NCI-H446 (cell line): Measurements from ENCODE around the gene RTRAF.
A peak's percentile ranks its signal among the peaks of the same experiment; 100 is the strongest.

Source experiments
- DNase-seq, 2 experiments: peaks; one replicate each; lab custom pipeline; 2025; lab: John Stamatoyannopoulos, UW

The RTRAF gene

GRCh38 chr14:51989293-51990234 is at the start of gene RTRAF:
TSS of gene RTRAF (plus strand) at chr14:51989546. CDS start at chr14:51989640, 94 bp downstream.
- DNase-seq, result peak; percentile 76 to 94

- no peak for DNase-seq
Measured at GRCh38 chr14:51939755-51940301, 49.5 kb upstream of the RTRAF start.

- no peak for DNase-seq
Measured at GRCh38 chr14:51942971-51943370, 46.4 kb upstream of the RTRAF start.

- no peak for DNase-seq
Measured at GRCh38 chr14:51950007-51950406, 39.3 kb upstream of the RTRAF start.

- DNase-seq, result no peak
Measured at GRCh38 chr14:51951656-51952055, 37.7 kb upstream of the RTRAF start.

- no peak for DNase-seq
Measured at GRCh38 chr14:51954031-51954430, 35.3 kb upstream of the RTRAF start.

- DNase-seq, result no peak
Measured at GRCh38 chr14:51954657-51955056, 34.7 kb upstream of the RTRAF start.

GRCh38 chr14:51957950-51958349 is 31.4 kb upstream of the RTRAF start:
- DNase-seq, result peak in 1 of 2 experiments; percentile 6

DNA sequence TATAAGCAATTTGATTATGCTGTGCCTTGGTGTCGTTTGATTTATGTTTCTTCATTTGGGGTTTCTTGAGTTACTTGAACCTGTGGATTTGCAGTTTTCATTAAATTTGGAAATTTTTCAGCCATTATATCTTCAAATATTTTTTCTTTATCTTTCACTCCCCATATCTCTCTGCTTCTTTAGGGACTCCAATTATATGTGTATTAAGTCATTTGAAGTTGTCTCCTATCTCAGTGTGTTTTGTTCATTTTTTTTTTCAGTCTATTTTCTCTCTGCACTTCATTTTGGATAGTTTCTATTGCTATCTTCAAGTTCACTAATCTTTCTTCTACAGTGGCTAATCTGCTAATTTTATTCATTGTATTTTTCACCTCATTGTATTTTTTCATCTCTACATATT is 29.4 kb upstream of the RTRAF start:
- no peak for DNase-seq

- DNase-seq, result no peak
Measured at GRCh38 chr14:51960866-51961265, 28.5 kb upstream of the RTRAF start.

DNA sequence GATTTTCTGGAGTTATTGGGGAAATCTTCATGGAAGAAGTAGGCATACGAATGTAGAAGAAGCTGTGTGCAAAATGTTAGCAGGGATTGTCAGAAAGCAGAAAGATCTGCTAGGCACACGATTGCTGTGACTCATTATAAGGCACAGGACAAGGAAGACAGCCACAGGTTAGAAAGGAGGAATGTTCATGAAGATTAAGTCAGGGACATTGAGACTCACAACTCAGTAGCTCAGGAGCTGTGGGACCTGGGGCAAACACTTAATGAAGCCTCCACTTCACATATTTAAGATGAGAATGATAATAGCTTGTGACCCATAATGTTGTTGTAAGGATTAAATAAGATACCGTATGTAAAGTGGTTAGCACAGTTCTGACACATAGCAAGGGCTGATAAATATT is 26.6 kb upstream of the RTRAF start:
- DNase-seq, result no peak

DNA sequence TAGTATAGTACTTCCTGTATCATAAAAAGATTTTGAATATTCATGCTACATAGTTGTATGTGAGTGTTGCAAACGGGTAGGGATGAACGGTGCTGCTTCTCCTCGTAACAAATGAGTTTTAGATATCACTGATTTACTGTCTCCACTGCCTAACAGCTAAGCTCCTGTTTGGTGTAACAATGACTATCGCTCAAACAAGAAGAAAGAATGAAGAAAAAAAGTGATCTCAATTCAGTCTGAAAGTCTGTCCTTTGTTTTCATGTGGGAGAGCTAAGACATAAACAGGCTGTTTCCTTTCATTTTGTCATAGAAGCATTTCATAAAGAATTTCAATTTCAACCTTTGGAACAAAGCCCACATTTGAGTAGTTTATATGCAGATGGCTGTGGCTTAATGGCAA is 26.1 kb upstream of the RTRAF start:
- DNase-seq, result no peak

- no peak for DNase-seq
Measured at GRCh38 chr14:51967521-51967920, 21.8 kb upstream of the RTRAF start.

- no peak for DNase-seq
Measured at GRCh38 chr14:51969852-51970540, 19.4 kb upstream of the RTRAF start.

- no peak for DNase-seq
Measured at GRCh38 chr14:51972566-51972965, 16.8 kb upstream of the RTRAF start.

DNA sequence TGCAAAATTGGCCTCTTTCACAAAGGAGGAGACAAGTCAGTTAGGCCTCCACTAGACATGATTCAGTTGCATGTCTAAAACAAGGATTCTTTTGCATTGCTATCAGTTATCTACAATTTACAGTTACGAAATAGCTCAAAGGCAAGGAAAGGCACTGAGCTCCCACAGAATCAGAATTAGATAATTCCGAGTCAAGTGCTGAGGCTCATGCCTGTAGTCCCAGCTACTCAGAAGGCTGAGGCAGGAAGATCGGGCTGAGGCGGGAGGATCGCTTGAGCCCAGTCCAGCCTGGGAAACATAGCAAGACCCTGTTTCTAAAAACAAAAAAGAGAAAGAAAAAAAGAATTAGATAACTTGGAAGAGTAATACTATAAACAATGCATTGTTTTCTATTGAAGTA is 12.3 kb upstream of the RTRAF start:
- DNase-seq, result no peak

- DNase-seq, result no peak
Measured at GRCh38 chr14:51978681-51979085, 10.7 kb upstream of the RTRAF start.

DNA sequence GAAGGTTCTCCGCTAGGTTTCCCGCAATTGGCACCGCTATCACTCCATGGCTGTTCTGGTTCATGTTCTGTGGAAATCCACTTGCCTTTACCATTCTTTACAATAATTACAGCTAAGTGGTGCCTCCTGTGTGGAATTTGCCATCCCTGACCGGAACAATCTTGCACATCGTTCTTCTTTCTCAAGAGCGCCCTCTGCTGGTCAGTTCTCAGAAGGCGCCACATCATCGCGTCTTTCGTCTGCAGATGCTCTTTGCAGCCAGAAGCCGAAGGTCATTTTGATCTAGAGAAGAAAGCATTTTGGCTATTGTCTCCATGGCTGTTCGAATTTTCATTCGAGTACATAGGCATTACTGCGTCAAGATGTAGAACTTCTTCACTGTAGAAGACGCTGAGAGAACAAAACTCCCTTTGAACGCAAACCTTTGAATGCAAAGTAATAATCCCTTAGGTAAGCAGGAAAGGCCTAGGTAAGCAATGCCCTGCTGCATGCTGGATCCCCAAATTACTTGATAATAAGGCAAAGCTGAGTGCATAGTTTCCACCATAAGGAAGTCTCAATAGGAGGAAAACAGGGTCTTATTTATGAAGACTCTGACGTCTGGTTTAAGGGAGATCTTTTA is 10.1 kb upstream of the RTRAF start:
- DNase-seq, result peak; percentile 71 to 77

- no peak for DNase-seq
Measured at GRCh38 chr14:51981218-51981854, 8.0 kb upstream of the RTRAF start.

GRCh38 chr14:51988221-51988620 is 1.1 kb upstream of the RTRAF start:
- no peak for DNase-seq

DNA sequence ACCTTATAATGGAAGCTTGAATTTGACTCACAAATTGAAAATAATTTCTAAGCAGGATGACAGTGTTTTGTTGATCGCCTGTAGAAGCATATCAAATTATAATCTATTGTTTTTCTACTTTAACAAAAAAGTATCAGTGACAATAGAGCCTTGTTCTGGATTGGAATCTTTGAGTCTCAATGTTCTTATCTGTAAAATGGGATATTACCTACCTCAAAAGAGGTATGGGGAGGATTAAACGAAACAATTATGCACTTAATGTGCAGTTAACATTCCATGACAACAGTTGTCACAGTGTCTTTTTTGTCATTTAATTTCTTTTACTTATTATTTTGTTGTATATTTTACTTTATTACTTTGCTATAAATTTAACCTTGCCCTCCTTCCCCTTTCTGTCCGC is 1.1 kb downstream of the RTRAF start:
- no peak for DNase-seq
